Upper lobe of left lung (tissue), 4 donors: ENCODE measurements around the gene TNS4.

ENCODE experiments used
- EP300 ChIP-seq, 4 donors: sonication (generic); formaldehyde crosslinking; IDR thresholded peaks; one replicate each; pipeline ENCODE4 v1.5.1; 2017; ENCODE audit warnings: antibody characterized with exemption in 4 of 4, control low read depth in 2 of 4
- POLR2AphosphoS5 ChIP-seq, 2 donors: sonication (generic); formaldehyde crosslinking; IDR thresholded peaks; one replicate each; pipeline ENCODE4 v1.5.1; 2017; ENCODE audit warnings: antibody characterized with exemption in 2 of 2

DNA sequence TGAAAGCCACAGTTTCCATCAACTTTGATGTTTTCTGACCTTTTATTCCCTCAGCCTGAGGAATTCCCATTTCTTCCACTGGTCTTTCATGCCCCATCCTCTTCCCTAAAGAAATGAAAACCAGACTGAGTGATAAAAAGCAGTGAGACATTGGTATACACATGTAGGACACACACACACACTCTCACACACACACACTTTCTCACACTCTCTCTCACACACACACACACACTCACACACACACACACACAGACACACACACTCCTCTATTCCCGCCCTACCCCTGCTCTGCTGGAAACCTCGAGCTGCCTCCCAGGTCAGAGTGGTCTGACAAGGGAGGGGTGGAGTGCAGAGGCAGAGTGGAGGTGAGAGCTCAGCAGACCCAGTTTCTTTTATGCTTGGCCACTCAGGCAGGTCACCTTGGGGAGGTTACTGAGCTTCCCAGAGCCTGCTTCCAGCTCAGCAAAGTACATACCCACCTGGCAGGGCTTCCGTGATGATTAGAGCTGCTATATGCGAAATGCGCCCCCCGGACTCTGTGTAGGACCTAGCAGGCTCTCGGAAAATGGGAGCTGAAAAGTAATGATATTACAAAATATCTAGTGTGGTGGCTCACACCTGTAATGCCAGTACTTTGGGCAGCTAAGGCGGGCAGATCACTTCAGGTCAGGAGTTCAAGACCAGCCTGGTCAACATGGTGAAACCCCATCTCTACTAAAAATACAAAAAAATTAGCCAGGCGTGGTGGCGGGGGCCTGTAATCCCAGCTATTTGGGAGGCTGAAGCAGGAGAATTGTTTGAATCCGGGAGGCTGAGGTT is 33.2 kb upstream of the TNS4 start:
- no peak for TF ChIP-seq POLR2AphosphoS5 (IDR thresholded peaks at IDR 0.05)
- TF ChIP-seq EP300 (IDR thresholded peaks at IDR 0.05) = no peak
